ENCODE data around the gene GNAS.

GNAS gene

DNA sequence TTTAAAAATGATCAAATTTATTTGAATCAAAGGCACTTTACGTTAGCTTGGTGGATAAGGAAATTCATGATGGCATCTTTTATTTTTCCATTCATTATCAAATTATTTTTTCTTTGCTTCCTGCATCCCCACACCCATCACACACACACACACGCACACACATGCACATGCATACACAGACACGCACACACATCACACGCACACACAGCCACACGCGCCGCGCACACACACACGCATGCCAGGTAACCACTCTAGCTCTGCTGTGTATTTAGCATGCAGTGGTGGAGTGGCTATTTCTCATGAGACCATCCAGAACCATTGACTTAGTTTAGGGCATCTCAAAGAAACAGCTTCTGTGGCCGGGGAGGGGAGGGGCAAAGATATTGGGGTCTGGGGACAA is 47.0 kb downstream of the GNAS start:
- no peak for DNase-seq (ENCODE audit: low read depth)

DNA sequence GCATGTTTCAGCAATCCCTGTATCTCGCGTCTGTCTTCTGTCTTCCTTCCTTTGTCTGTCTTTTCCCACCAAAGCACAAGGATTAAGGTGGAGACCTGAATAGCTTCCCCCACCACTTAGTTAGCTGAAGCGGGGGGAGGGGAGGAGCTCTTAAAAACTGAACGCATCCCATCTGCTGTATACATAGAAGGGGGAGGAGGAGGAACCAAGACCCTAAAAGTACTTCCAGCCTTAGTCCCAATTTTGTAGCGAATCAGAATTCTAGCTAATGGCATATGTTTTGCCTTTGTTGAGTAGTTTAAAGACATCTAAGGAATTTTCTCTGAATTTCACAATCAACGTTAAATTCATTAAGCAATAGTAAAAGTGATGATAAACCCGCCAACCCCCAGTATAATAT is 47.9 kb downstream of the GNAS start:
- DNase-seq (ENCODE audit: low read depth): no peak

DNA sequence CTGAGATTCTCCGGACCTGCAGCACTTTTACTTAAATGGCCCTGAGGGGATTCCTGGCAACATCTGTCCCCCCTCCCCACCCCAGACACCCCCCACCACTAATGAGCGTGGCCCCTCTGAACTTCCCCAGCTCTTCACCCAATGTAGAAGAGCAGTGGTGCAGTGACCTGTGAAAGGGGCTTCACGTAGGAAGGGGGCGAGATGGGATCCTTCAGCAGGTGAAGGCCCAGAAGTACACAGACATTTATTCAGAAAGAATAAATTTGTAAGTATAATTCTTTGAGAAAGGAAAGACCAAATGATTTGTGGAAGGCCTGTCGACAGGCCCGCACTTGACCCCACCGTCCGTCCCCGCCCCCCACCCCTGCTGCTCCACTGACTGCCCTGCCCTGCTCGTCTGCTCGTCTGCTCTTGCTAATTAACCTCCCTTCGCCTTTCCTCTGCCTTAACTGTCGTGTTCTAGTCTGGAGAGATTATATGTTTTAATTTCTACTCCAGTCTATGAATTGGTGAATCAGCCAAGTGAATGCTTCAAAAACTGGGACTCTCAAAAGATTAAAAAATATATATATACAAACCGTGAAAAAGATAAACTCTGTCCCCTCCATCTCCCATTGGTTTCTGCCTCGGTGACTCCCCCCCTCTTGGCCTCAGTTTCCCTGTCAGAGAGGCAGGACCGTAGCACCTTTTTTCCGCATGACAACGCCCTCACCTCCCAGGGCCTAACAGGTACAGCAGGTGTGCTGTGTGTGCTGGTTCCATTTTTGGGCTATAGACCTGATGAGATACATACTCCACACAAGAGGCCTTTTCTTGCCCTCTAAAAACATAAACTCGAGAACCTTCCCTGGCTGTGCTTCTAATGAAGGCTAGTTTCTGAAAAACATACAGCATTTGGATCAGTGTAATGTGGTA is 49.2 kb downstream of the GNAS start:
- DNase-seq (ENCODE audit: low read depth): no peak

DNA sequence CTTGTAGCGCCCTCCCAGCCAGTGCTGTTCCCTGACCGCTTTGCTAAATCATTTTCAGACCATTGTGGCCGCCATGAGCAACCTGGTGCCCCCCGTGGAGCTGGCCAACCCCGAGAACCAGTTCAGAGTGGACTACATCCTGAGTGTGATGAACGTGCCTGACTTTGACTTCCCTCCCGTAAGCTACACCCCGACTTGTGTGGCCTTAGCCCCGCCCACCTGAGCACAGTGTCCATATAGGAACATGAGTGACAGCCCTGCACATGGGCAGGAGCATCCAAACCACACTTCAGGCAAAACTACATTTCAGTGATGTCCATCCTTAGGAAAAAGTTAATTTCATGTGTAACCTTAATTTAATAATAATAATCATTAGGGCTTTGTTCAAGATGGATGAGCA is 51.1 kb downstream of the GNAS start:
- no peak for DNase-seq (ENCODE audit: low read depth)

DNA sequence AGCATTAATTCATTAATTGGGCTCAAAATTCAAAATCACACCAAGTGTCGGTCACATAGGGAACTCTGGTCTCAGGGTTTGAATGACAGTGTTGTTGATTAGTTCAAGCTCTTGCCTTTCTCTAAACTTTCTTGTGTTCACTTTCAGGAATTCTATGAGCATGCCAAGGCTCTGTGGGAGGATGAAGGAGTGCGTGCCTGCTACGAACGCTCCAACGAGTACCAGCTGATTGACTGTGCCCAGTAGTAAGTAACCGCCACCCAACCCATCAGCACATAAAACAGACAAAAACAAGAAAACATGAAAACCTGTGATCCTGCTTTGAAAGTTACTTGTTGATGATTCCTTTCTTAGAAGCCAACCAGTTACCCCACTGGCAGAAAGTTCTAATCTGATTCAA is 52.7 kb downstream of the GNAS start:
- DNase-seq (ENCODE audit: low read depth): no peak

DNA sequence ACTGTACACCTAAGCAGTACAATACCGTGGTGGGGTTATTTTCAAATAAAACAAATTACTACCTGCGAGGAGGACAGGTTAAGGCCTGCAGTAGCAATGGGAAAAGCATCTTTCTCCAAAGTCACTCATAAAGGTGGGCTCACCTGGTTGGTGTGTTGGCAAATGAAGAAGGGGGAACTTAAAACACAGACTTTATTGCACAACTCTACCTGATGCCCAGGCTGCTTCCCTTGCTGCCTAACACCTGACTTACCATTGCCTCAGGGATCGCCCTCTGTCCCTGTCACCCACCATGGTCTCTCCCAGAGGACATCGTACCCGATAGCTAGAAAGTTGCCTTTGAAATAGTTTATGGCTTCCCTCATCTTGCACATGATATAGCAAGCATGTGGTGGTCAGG is 53.6 kb downstream of the GNAS start:
- no peak for DNase-seq (ENCODE audit: low read depth)

DNA sequence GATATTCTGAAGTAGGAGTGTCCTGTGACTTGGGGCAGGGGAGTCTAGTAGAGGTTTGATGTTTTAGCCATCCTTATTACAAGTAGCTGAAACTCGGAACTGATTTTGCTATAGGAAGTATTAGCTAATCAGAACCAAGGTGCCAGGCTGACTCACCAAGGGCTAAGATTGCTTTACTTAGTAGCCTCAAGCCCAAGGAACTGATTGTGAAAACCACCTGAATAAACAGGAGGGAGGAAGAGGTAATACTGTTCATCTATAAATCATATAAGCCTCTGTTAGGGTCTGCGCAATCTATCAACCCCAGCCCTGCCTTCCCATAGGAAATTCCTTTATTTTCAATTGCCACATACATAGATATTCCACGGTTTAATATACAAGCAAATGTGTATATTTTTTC is 54.4 kb downstream of the GNAS start:
- no peak for DNase-seq (ENCODE audit: low read depth)

DNA sequence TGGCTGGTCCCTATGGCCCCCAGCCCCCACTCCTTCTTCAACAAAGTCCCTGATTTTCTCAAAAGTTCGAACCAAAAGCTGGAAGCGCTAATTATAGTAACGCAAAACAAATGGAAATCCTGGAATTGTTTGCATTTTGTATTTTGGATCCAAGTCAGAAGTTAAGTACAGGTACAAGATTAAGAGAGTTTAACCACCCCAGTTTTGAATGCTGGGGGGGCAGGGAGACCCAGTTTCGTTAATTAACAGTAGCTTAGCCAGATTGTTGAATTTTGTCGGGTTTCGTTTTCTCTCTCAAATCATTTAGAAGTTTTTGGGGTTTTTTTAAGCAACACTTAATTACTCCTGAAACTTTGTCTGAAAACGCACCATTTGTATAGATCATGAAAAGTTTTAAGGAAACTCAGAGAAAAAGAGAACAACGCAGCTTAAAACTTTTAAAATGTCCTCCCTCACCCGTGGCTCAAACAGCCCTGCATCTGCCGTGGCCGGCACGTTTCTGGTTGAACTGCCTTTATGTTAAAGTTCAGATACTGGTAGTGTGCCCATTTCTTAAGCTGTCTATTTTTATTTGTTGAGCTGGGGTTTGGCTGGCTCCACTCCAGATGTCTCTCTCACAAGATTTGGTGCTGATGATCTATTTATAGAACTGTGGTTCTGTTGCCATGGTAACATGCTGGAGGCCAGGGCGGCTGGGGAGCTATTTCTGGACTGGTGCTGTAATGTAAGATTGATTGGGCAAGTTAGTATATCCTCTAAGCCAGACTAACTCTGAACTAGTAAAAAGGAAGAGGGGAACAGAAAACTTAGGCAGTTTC is 55.0 kb downstream of the GNAS start:
- DNase-seq (ENCODE audit: low read depth): peak; percentile 28

DNA sequence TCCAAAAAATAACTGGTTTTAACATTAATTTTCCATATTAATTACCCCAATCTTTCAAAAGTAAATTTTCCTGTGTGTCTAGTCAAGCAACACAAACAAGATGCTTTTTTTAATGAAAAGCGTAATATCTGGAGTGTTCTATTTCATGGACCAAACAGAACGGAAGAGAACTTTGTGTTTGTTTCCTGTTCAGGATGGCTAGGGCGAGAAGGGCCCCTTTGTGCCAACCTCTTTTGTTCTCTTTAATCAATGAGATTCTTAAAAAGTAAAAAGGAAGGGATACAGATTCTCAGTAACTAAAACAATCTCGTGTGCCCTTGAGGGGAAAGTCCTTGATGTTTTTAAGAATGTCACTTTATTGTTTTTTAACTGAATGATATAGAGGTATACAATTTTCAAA is 55.7 kb downstream of the GNAS start:
- DNase-seq (ENCODE audit: low read depth): no peak

DNA sequence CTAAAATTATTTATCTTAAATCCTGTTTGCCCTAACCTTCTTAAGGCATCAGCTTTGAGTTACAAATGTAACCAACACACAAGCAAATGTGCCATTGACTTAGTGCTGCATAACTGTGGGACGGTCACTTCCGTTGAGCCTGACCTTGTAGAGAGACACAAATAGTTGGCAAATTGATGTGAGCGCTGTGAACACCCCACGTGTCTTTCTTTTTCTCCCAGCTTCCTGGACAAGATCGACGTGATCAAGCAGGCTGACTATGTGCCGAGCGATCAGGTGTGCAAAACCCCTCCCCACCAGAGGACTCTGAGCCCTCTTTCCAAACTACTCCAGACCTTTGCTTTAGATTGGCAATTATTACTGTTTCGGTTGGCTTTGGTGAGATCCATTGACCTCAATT is 56.4 kb downstream of the GNAS start:
- DNase-seq (ENCODE audit: low read depth): no peak

DNA sequence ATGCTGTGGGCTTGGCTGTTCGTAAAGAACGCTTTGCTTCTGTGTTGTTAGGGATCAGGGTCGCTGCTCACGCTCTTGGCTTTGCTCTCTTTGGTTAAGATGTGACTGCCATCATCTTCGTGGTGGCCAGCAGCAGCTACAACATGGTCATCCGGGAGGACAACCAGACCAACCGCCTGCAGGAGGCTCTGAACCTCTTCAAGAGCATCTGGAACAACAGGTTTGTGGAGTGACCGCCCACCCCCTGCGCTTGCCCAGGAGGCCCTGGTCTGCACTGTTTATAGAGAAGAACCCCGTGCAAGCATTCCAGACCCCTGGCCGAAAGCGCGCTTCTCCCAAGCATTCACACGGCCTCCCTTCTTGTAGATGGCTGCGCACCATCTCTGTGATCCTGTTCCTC is 57.1 kb downstream of the GNAS start:
- DNase-seq (ENCODE audit: low read depth): no peak

DNA sequence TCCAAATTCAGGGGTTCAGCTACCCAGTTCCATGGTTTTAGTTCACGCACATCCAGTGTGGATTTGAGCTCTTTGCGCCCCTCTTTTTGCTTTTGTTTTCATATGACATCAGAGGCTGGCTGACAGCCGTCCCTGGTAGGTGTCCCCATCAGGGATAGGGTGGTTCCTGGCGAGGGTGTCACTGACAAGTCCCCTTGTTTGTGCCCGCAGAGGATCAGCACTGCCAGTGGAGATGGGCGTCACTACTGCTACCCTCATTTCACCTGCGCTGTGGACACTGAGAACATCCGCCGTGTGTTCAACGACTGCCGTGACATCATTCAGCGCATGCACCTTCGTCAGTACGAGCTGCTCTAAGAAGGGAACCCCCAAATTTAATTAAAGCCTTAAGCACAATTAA is 58.0 kb downstream of the GNAS start:
- no peak for DNase-seq (ENCODE audit: low read depth)

DNA sequence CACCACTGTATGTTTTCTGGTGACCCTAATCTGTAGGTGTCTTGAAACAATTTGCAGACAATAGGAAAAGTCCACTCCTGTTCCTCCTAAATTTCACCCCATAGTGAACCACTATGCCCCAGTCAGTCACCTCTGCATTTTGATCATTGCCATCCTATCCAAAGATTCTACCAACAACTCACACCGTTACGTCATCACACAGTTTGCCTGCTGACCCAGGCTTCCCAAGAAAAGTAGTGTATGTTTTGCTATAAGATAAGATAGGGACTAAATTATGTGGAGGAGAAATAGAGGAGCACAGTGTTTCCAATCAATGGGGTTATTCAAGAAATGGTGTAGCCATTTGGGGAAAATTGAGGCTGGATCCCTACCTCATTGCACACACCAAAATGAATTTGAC is 58.8 kb downstream of the GNAS start:
- DNase-seq (ENCODE audit: low read depth): no peak

DNA sequence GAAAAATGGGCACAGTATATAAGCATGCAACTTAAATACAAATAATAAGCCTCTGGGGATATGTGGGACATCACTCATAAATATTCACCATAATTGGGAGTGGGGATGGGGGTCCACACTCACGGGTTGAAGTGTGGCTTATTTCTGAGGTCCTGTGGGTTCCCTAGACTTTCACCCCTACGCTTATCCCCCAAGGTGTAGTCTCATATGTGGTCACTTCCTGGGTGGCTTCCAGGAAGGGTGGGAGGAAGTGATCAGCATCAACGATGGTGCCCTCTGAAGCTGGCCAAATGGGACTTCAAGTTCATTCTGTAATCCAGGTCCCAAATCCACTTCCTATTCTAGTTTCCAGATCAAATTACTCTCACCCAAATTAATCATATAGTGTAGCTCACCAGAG is 59.5 kb downstream of the GNAS start:
- DNase-seq (ENCODE audit: low read depth): no peak

DNA sequence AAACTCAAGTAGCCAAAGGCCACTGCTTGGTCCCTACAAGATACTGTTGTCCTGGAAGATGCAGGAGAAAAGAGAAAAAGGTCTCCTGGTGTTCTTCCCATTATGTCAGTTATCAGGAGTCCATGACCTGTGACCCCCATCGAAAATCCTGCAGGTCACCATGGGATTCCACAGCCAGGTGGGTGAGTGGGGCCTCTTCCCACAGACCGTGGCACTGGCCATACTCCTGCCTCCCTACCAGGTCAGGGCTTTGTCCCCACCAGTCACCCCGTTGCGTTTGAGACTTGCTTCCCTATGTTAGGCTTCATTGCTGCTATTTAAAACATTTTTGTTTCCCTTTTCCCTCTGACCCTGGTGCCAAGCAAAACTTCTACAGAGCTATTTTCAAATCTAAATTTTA is 60.6 kb downstream of the GNAS start:
- DNase-seq (ENCODE audit: low read depth): no peak

DNA sequence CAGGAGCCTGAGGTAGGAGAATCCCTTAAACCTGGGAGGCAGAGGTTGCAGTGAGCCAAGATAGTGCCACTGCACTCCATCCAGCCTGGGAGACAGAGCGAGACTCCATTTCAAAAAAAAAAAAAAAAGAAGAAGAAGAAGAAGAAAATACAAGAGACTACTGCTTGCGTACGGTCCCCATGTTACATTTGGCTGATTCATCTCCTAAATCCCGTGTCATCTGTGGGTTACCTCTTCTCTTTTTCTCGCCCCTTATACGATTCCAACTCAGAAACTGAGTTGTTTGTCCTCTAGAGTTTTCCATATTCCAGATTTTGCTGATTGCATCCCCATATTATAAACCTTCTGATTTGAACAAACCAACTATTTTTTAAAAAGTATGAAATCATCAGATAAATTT is 66.1 kb downstream of the GNAS start:
- no peak for DNase-seq (ENCODE audit: low read depth)

DNA sequence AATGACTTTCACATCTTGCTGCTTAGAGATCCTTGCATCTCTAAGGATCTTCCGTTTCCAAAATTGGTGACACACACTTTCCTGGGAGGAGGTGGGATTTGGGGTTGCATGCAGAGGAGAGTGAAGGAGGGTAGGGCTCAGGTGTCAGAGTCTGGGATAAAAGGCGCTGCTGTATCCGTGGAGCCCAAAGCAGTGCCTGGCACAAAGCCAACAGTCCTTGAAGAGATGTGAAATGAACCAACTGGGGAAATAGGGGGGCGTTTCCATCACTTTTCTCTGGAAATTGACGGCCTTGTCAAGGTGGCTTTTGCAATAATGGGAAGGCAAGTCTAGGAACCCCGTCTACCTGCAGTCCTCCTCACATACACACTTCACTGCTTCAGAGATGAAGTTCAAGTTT is 69.0 kb downstream of the GNAS start:
- DNase-seq (ENCODE audit: low read depth): no peak

DNA sequence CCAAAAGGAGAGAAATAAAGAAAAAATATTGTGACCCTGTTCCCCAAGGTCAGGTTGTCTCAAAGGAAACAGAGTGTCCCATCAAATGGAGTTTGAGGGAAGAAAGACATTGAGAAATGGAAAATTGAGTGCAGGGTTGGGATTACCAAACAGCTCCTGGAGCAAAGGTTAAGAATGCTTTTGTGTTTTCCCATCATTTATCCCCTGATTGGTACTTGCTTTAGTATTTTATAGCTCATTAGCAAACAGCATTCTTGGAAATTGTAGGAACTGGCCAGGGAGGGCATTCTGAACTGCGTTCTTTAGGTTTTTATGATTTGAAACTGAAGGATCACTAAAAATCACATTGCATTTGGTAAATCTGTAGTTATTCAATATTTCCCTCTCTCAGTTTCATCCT is 69.5 kb downstream of the GNAS start:
- DNase-seq (ENCODE audit: low read depth): no peak

DNA sequence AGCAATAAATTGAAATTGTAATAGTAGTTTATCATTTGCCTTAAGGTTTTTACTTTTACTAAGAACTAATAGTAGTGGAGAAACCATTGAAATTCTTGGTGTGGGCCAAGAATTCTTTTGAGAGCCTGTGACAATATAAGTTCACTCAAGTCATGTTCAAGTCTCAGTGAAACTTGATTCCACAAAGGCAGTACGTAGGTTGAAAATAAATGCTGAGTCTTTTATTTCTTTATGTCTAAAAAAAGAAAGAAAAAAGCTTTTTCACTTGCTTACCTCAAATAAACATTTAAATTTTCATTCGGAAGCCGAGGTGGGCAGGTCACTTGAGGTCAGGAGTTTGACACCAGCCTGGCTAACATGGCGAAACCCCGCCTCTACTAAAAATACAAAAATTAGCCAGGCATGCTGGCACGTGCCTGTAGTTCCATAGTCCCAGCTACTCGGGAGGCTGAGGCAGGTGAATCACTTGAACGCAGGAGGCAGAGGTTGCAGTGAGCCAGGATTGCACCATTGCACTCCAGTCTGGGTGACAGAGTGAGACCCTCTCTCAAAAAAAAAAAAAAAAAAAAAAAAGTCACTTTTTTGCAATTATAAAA is 70.7 kb downstream of the GNAS start:
- no peak for DNase-seq (ENCODE audit: low read depth)

DNA sequence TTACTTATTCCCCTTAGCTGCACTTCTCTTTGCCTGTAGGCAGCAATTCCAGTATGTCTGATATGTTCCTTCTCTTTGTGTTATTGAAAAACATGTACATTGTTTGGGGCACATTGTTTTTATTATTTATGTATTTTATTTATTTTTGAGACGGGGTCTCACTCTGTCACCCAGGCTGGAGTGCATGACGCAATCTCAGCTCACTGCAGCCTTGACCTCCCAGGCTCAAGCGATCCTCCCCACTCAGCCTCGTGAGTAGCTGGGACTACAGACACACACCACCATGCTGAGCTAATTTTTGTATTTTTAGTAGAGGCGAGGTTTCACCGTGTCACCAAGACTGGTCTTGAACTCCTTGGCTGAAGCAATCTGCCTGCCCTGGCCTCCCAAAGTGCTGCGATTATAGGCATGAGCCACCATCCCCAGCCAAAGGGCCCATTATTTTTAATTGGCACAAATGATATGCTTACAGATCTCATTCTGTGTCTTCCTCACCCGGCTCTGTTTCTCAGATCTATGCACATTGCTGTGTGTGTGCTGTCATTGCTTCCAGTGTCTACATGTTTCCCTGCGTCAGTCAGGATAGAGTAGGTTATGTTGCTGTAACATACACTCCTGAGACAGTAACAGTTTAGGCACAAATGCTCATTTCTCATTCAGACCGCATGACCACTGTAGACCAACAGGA is 74.4 kb downstream of the GNAS start:
- no peak for DNase-seq (ENCODE audit: low read depth)

DNA sequence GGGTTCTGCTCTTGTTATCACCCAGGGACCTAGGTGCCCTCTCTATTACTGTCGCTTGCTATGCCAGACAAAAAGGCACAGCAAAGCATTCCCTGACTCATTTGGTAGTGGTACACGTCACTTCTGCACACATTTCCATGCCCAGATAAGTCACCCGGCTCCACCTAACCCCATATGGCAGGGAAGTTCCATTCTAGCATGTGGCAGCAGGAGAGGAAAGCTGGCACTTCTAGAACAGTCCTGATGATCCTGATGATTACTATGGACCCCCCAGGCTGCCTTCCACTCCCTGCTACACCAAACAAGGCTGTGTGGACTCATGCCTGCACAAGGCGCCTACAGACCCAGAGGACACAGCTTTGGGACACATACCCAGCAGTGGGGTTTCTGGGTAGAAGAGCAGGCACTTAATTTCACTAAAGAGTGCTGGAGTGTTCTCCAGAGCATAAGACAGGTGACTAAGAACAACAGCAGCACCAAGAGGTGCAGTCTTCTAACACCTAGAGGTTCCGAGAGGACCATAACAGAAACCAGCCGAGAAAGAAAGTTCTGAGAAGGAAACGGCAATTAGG is 75.1 kb downstream of the GNAS start:
- DNase-seq (ENCODE audit: low read depth): no peak

DNA sequence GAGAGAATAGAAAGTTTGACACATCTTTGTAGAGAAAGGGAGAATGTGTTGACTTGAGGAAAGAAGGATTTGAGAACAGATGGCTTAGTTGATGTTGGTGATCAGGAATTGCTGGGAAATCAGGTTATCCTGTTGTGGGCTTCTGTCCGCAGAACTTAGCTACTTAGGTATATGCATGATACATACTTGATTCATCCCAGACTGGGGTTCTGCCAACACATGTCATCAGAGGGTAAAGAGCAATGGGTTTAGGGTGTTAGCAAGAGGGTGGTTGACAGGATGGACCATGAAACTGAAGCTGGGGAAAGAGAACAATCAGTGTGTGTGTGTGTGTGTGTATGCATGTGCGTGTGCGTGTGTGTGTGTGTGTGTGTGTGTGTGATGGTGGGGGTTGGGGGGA is 78.0 kb downstream of the GNAS start:
- no peak for DNase-seq (ENCODE audit: low read depth)

Measured in stimulated activated CD8-positive, alpha-beta memory T cell treated with anti-CD3 and anti-CD28 coated beads, Interleukin-4, amount 100 ng/mL, for 24 hours (primary cell).